ENCODE results near the gene ARHGEF3. TPM values are rescaled to one million over a fixed set of nuclear protein-coding genes. Genes with fewer than 3 reads are reported as not detected.

The ARHGEF3 gene
- polyA plus RNA-seq, 1 donor from 2014 or later = 39.1 TPM

DNA sequence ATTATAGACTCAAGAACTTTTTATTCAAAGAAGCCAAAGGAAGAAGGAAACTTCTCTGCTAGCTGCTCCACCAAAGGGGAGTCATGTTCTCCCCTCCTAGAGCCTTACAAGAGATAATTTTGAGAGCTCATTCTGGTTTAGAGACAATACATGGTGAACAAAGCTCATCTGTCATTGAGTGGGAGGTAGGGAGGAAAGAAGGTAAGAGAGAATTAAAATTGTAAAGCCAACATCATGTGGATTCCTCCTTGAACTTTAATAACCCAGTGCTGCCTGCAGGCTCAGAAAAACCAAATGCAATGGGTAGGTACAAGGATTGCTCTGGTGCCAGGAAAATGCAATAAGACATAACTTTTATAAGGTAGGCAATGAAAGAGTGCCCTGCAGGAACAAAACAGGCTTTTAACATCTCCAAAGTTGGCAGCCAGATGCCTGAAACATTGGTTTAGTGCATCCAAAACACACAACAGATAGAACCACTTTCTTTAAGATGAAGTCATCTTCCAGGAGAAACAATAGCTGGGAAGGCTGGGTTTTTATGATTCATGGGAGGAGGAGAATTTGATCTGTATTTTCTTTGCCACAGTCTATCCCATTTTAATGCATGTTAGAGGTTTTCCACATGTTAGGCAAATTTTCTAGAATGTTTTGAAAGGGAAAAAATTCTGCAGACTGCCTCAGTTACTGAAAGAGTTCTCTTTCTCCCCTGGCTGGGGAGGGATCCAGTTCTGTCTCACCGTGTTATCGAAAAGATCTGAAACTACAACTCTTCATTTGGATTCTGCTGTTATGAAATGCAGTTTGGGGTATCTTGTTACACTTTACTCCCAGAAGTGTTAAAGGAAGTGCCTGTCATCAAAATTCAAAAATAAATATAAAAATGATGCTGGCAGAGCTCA, 11.3 kb upstream of the ARHGEF3 start:
- peaks cover 0 to 13% (median 0%) of the 10 kb centered on the region in 3 donors for H3K4me1 Mint-ChIP-seq
- H3K9me3 Mint-ChIP-seq = no peaks in the 10 kb centered on the region
- no peak overlapping the region for H3K27ac Mint-ChIP-seq
- H3K27me3 Mint-ChIP-seq = no peaks in the 10 kb centered on the region
- H3K36me3 Mint-ChIP-seq = no peaks in the 10 kb centered on the region
- peak overlapping the region in 1 of 4 donors; percentile 21 for H3K4me3 Mint-ChIP-seq

DNA sequence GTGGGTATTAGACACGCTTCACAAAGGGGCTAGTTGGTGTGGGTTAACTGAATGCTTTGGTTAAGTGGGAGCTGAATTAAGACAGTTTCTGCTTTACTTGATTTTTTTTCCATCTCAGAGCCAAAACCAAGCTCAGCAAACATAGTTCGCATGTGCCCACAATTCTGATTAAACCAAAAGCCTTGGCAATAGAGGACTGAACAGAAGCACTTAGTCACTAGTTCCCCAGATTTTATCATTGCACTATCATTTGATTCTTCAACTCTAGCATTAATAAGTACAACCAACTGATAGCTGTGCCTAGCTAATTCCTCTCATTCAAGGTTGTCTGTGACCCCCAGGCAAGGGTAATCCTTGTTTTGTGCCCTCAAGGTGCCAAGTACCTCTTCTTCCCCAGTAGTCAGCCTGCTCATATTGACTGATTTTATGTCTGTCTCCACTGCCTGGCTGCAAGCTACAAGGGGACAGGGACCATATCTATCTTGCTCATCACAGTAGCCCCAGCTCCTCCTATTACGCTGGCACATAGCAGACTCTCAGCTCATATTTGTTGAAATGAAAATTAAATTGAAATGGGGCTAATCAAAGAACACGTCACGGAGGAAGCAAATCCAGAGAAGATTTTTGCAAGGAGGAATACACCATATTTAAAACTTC, 9.9 kb upstream of the ARHGEF3 start:
- H3K4me3 Mint-ChIP-seq = no peak overlapping the region
- peaks cover 0 to 12% (median 0%) of the 10 kb centered on the region in 3 donors for H3K4me1 Mint-ChIP-seq
- H3K27ac Mint-ChIP-seq = peak overlapping the region in 1 of 3 donors; percentile 31

DNA sequence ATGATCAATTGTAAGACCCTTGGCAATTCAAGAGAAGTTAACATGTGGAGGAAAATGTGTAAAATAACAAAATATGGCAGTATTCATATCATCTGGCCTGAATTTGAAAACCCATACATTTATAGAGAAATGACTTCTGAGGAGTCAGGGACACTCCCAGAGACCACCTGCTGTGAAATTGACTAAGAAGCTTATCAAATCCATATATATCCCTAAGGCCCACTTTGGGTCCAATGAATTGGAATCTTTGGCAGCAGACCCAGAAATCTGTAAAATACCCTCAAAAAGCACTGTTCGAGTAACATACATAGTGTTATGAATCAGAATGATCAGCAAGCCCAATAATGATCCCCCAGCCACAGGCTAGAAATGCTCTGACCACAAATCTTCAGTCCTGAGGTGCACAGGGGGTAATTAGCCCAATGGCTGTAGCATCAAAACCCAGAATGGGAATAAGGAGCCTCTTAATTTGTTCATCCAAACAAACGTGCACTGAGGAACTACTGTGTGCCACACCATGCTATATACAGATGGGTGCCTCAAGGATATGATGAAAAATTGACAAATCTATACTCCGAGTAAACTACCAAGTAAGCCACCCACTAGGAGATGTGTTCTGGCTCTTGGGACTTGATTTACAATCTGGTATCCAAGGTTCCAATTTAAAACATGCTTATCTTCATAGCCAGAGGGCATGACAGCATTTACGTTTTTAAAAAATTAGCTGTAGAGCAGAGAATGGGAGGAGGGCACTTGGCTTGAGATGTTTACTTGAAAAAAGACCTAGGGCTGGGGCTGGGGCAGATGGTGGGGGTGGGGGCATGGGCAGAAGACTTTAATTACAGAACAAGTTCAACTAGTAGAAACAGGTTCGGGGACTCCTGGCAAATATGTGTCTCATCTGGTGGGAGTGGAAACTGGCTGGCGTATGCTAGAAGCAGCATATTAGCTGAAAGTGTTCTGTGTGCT, 9.1 kb upstream of the ARHGEF3 start:
- peaks cover 0 to 12% (median 0%) of the 10 kb centered on the region in 3 donors for H3K4me1 Mint-ChIP-seq
- no peaks in the 10 kb centered on the region for H3K36me3 Mint-ChIP-seq
- H3K4me3 Mint-ChIP-seq = no peak overlapping the region
- no peaks in the 10 kb centered on the region for H3K9me3 Mint-ChIP-seq
- H3K27me3 Mint-ChIP-seq = no peaks in the 10 kb centered on the region
- no peak overlapping the region for H3K27ac Mint-ChIP-seq

More for the DNA sequence above, 9.9 kb upstream of the ARHGEF3 start:
- Mint-ChIP-seq H3K36me3 (no peaks in the 10 kb centered on the region), H3K27me3 (no peaks in the 10 kb centered on the region), H3K9me3 (no peaks in the 10 kb centered on the region)

DNA sequence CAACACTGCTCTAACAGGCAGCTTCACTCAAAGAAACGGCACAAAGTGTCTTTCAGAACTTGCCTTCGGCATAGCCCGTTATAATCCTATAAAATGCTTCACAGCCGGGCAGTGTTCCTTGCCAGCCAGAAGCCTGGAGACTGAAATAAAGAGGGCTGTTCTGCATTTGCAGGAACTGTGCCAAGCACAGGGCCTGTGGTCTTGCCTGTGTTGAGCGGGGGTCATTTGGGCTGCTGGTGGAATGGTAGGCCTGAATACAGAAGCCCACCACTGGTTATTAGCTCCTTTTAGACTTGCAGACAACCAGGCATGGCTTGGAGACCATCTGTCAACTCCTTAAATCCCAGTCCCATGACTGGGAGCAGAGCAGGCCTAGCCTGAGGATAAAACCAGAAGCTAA, 4.7 kb upstream of the ARHGEF3 start:
- Mint-ChIP-seq H3K9me3 (no peaks in the 10 kb centered on the region), H3K27ac (no peak overlapping the region), H3K4me3 (no peak overlapping the region)

DNA sequence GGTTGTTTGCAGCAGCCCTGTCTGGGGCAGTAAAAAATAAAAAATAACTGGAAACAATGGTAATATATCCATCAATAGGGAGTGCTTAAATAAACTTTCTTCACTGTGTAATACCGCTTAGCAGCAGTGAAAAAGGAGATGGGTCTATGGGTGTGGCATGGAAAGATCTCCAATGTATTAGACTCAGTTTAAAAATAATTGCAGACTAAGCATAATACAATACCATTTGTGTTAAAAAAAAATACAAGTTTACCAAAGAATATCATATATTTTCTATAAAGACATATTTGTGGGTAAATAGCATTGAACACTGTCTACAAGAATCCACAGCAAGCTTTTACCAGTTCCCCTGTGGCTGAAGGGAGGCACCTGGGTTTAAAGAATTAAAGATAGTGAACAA, 1.0 kb upstream of the ARHGEF3 start:
- Mint-ChIP-seq H3K9me3 (no peaks in the 10 kb centered on the region), H3K36me3 (no peaks in the 10 kb centered on the region), H3K4me1 (peaks cover 29 to 32% (median 32%) of the 10 kb centered on the region in 3 donors), H3K27me3 (no peaks in the 10 kb centered on the region), H3K4me3 (peak overlapping the region in 3 of 4 donors; percentile 86 to 94 (median 91)), H3K27ac (peak overlapping the region in 1 of 3 donors; percentile 81)

More for the DNA sequence above, 4.7 kb upstream of the ARHGEF3 start:
- peaks cover 5 to 7% (median 5%) of the 10 kb centered on the region in 3 donors for H3K4me1 Mint-ChIP-seq
- H3K27me3 Mint-ChIP-seq = no peaks in the 10 kb centered on the region
- H3K36me3 Mint-ChIP-seq = no peaks in the 10 kb centered on the region

DNA sequence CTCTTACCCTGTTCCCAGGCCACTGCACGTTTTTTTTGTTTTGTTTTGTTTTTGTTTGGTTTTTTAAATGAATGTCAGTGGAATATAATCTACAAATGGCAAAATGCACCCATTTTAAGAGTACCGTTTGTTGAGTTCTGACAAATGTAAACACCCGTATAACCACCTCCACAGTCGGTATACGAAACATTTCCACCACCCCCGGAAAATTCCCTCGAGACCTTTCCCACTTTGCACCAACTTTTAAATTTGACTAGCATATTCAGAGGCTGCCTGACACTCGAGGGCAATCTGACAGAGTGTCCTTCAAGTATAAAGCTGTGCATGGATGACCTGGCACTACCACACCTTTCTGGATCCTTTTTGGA, 613 bp upstream of the ARHGEF3 start:
- H3K27ac Mint-ChIP-seq = peak overlapping the region; percentile 19 to 81 (median 80)
- peak overlapping the region; percentile 86 to 98 (median 92) for H3K4me3 Mint-ChIP-seq
- no peaks in the 10 kb centered on the region for H3K9me3 Mint-ChIP-seq
- no peaks in the 10 kb centered on the region for H3K27me3 Mint-ChIP-seq
- no peaks in the 10 kb centered on the region for H3K36me3 Mint-ChIP-seq
- H3K4me1 Mint-ChIP-seq = peaks cover 29 to 34% (median 32%) of the 10 kb centered on the region in 3 donors

DNA sequence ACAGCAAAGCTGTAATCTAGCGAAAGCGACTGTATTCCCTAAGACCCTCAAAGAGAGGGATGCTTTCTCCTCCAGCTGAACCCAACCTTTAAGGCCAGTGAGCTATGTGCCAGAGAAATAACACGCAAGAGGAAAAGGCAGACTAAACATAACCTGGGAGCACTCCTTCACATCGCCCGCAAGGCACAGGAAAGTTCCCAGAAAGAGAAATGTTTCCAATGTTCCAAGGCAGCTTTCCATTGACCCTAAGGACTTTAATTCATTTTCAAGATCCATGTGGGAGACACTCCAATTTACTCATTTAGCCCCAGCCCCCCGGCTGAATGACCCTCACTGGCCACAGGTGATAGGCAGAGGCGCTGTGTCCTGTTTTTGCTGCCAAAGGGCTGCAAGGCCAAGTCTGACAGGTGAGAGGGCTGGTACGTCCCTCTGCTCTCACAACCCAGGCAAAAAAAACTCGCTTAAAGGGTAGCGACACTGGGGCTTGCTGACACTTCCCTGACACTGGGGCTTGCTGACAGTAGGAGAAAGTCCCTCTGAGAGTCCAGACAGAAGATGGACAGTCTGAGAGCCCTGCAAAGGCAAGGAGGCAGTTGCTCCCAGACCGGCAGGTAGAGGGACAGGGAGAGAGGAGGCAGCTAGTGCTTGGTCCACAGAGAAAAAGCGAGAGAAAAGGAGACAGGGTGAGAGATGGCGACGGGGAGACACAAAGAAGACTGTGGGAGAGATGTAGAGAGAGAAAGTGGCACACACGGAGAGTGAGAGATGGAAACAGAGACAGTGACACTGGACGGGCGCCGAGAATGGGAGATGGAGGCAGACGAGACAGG, 702 bp downstream of the ARHGEF3 start:
- Mint-ChIP-seq H3K27ac (peak overlapping the region; percentile 41 to 95 (median 75)), H3K4me3 (peak overlapping the region; percentile 86 to 98 (median 92)), H3K4me1 (peaks cover 31 to 41% (median 40%) of the 10 kb centered on the region in 3 donors), H3K27me3 (no peaks in the 10 kb centered on the region), H3K9me3 (no peaks in the 10 kb centered on the region), H3K36me3 (no peaks in the 10 kb centered on the region)

DNA sequence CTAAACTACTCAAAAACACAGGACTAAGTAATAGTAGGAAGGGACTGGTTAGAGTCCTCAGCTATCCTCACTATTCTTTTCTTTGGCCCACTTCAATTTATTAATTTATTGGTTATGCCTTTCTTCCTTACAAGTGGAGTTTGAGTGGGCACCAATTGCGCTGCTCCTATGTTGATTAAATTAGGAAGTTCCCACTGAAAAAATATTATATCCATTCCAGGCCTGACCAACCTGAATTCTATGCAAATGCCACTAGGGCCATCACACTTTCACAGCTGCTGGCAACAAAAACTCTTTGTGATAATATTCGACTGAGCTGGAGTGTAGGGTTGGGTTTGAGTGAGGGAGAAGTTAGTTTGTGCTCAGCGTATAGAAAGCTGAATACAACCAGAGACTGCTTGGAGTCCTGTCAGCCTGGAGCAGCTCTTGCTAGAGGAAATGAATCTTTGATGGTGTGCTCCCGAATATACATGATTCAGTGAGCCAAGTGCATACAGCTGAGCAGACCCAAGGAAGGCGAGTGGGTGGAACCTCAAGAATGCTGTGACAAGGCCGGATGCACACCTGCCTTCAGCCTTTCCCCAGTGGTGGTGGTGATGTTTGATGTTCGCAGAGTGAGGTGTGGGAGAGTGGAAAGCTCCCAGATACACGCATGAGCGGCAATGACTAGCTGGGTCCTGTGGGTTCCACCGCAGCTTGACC, 1.5 kb downstream of the ARHGEF3 start:
- Mint-ChIP-seq H3K27me3 (no peaks in the 10 kb centered on the region), H3K4me3 (peak overlapping the region; percentile 86 to 98 (median 92)), H3K36me3 (no peaks in the 10 kb centered on the region), H3K9me3 (no peaks in the 10 kb centered on the region), H3K27ac (peak overlapping the region; percentile 41 to 95 (median 91)), H3K4me1 (peaks cover 37 to 45% (median 44%) of the 10 kb centered on the region in 3 donors)

DNA sequence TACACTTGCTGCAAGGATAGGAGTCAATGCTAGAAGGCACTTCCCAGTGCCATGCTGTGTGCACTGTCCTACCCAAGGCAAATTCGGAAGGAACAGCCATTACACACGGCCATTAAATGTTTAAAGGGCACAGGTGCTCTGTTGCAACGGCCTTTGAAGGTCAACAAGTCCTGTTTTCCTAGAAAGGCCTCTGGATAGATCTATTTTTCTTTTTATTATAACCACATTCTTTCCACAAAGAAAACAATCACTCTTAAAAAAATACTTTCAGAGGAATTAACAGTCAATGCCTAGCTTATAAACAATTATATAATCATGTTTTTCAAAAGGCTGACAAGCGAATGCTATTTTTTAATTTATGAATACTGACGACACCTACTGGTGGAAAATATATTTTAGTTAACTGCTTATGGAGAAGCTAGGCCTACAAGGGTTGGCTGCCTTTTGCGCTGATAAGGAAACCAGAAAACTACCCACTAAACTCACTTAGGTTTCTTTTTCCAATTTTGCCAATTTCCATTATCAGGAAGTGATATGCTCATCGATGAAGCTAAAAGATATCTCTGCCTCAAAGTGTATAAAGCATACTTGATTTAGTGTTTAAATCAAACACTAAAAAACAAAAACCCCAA, 2.4 kb downstream of the ARHGEF3 start:
- H3K27ac Mint-ChIP-seq = peak overlapping the region; percentile 84 to 93 (median 91)
- H3K9me3 Mint-ChIP-seq = no peaks in the 10 kb centered on the region
- H3K27me3 Mint-ChIP-seq = no peaks in the 10 kb centered on the region
- peaks cover 37 to 49% (median 44%) of the 10 kb centered on the region in 3 donors for H3K4me1 Mint-ChIP-seq
- H3K36me3 Mint-ChIP-seq = no peaks in the 10 kb centered on the region
- peak overlapping the region; percentile 80 to 94 (median 88) for H3K4me3 Mint-ChIP-seq

DNA sequence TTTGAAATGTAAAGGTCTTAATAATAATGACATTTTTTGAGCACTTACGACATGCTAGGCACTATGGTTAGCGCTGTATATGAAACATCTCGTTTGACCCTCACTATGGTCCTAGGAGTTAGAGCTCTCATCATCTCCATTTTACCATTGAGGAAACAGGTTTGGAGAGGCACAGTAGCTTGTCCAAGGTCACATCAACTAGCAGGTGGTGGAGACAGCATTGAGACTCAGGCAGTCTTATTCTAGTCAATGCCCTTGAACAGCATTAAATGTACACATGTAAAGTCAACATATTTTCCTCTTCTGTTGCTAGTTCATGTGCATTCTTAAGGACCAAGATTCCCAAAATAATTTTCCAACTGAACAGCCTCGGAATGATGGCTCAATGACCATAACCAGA, 4.8 kb downstream of the ARHGEF3 start:
- Mint-ChIP-seq H3K27ac (peak overlapping the region in 1 of 3 donors; percentile 58), H3K4me3 (peak overlapping the region in 1 of 4 donors; percentile 1), H3K9me3 (no peaks in the 10 kb centered on the region), H3K27me3 (no peaks in the 10 kb centered on the region), H3K36me3 (peaks cover 2% of the 10 kb centered on the region), H3K4me1 (peaks cover 36 to 46% (median 45%) of the 10 kb centered on the region in 3 donors)

DNA sequence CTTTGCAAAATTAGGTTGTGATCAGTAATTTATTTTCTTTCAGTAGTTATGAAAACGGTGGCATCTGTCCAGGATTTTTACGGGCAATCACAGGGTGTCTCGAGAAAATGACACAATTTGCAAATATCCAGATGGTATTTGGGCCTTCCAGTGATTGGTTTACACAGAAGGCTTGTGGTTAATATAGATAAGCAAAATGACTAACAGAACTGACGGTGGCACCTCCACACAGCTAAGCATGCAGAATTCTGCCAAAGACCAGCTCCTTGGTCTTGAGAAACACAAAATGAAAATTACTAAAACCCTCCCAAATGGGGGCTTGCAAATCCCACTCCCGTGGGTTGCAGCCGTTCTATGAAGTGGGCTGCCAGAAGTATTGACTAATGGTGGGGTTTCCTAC, 5.5 kb downstream of the ARHGEF3 start:
- H3K4me3 Mint-ChIP-seq = peak overlapping the region in 3 of 4 donors; percentile 10 to 52 (median 39)
- H3K27ac Mint-ChIP-seq = peak overlapping the region in 2 of 3 donors; percentile 9 to 58
- peaks cover 2% of the 10 kb centered on the region for H3K36me3 Mint-ChIP-seq
- H3K9me3 Mint-ChIP-seq = no peaks in the 10 kb centered on the region
- H3K27me3 Mint-ChIP-seq = no peaks in the 10 kb centered on the region
- H3K4me1 Mint-ChIP-seq = peaks cover 36 to 46% (median 45%) of the 10 kb centered on the region in 3 donors

DNA sequence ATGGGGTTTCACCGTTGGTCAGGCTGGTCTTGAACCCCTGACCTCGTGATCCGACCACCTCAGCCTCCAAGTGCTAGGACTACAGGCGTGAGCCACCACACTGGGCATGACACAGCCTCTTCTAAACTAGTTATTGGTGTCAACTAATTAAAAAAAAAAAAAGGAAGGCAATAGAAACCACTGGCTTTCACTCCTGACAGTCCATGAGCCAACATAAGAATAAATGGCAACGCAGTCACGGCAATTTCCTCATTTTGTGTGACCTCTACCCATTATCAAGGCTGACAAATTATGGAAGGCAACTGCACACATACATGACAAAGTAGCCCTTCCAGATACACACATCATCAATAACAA, 5.9 kb downstream of the ARHGEF3 start:
- Mint-ChIP-seq H3K36me3 (peaks cover 2% of the 10 kb centered on the region), H3K9me3 (no peaks in the 10 kb centered on the region), H3K4me1 (peaks cover 38 to 46% (median 43%) of the 10 kb centered on the region in 3 donors), H3K27ac (peak overlapping the region; percentile 9 to 48 (median 46)), H3K27me3 (no peaks in the 10 kb centered on the region), H3K4me3 (peak overlapping the region in 2 of 4 donors; percentile 10 to 52)
